GM20000 (cell line): ENCODE data around the gene SCN2A.
"Not testable (repeated sequence)": the region's sequence is repeated elsewhere in the genome, so short reads cannot be mapped to it uniquely, and the experiment has no call there.

ENCODE experiments used
- DNase-seq: peaks from one replicate; pipeline ENCODE4 v3.0.0; 2012; ENCODE audit warnings: low spot score
- CTCF ChIP-seq: IDR thresholded peaks from 2 replicates; pipeline ENCODE4 v1.5.1; 2012; ENCODE audit warnings: mild to moderate bottlenecking, control low read depth; ENCODE audit errors: extremely low read depth, missing control alignments

SCN2A gene

GRCh38 chr2:165369898-165370296, 130.7 kb downstream of the SCN2A start:
- DNase-seq: no peak
- TF ChIP-seq CTCF: no peak

- no peak for DNase-seq
- no peak for TF ChIP-seq CTCF
These were observed 132.1 kb downstream of the SCN2A start for GRCh38 chr2:165371356-165371755.

GRCh38 chr2:165373278-165374010, 134.2 kb downstream of the SCN2A start:
- TF ChIP-seq CTCF: no peak
- no peak for DNase-seq

DNA sequence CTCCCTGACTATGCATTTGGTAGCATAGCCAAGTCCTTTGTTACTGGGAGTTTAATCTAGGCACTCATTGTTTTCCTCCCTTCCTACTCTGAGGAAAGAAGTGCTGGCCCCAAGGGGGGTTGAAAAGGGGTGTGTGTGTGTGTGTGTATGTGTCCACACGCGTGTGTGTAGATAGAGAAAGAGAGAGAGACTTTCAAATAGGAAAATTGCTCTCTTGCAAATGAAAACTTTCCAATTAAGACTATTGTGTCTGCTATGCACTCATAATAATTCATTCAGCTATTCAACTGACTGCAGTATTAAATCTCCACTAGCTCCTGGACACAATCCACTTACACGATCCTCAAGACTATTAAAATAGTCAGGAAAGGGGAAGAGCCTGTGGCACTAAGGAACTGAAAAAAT, 137.4 kb downstream of the SCN2A start:
- TF ChIP-seq CTCF: no peak
- no peak for DNase-seq

DNA sequence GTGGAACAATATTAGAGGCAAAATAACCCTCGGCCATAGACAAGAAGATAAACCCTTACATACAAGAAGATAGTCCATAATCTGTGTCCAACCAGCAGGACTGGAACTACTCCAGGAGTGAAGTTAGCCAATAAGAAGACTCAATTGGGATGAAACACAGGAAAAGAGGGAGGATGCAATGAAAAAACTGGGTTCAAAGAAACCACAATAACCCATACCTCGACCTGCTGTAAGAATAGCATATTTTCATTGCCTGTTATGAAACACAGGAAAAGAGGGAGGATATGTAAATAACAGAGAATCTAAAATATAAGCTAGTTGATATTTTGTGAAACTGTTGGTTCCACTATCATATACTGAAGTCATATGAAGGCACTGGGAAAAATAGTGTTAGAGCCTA, 143.1 kb downstream of the SCN2A start:
- DNase-seq: no peak
- no peak for TF ChIP-seq CTCF

- no peak for DNase-seq
- TF ChIP-seq CTCF: no peak
These were observed 151.7 kb downstream of the SCN2A start for GRCh38 chr2:165390875-165391274.

DNA sequence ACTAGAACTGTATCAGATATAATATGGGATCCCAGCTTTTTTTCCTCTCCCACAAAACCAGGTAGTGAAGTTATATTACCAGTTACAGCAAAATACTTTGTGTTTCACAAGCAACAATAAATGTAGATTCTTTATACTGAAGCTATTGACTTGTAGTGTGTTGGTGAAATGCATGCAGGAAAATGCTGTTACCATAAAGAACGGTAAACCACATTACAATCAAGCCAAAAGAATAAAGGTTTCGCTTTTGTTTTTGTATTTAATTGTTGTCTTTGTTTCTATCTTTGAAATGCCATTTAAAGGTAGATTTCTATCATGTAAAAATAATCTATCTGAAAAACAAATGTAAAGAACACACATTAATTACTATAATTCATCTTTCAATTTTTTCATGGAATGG, 152.6 kb downstream of the SCN2A start:
- DNase-seq: no peak
- TF ChIP-seq CTCF: no peak

DNA sequence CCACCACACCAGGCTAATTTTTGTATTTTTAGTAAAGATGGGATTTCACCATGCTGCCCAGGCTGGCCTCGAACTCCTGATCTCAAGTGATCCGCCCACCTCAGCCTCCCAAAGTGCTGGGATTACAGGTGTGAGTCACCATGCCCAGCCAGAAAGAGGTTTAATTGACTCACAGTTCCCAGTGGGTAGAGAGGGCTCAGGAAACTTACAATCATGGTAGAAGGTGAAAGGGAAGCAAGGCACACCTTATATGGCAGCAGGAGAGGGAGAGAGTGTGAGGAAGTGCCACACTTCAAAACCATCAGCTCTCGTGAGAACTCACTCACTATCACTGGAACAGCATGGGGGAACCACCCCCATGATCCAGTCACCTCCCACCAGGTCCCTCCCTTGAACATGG, 159.4 kb downstream of the SCN2A start:
- DNase-seq: not testable (repeated sequence)
